ENCODE data around the gene DUSP9.

Gene DUSP9

DNA sequence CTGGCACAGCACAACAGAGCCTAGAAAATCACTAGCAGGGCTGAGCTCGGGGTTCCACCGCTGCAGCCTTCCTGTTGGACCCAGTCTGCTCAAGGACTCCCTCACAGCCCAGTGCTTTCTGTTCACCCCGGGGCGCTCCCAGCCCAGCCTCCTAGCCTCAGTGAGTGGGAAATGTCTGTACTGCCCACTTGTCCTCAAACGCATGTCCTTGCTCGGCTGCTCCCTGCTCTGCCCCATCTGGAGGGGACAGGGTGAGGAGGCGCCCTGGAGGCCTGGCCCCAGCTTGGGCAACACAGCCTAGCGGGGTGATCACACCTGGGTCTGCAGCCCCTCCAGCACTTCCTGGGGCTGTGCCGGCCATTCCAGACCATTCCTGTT lies 36.2 kb upstream of the DUSP9 start:
- Mint-ChIP-seq H3K9me3 (no peaks in the 10 kb centered on the region), H3K4me3 (peak overlapping the region; percentile 61), H3K4me1 (ENCODE audit: low read depth) (peaks cover 14% of the 10 kb centered on the region), H3K27ac (no peak overlapping the region), H3K36me3 (ENCODE audit: low read depth) (no peaks in the 10 kb centered on the region), H3K27me3 (no peaks in the 10 kb centered on the region)

DNA sequence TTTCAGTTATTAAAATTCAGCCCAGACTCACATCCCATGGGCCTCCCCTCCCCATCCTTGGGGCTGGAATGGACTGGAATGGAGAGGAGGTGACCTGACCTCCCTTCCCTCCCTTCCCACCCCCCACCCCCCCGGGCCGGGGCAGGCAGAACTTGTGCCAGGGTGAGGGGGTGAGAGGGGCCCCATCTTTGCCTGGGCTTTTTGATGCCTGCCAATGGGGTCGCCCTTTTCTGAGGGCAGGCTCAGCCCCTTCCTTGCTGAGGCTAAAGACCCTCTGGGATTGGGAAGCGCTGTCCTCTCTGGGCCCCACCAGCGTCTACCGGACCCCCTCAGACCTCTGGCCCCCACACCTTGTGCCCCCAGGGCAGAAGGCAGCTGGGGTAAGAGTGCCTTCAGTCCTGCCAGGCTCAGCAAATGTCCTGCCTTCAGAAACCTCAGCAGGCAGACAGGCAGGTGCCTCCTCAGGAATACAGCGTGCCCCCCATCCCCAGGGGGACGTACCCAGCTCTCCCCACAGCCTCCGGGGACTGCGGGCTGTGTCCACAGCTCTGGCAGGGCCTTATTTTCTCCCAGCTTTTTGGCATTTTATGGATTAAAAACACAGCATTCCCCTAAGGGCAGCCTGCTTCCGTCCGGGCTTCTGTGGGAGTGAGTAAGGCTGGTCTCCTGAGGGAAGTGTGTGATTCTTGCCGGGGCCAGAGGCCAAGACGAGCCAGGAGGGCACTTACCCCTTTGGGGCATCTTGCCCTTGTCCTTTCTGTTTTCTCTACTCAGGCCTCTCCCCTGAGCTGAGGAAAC lies 35.5 kb upstream of the DUSP9 start:
- H3K27me3 Mint-ChIP-seq = no peaks in the 10 kb centered on the region
- H3K9me3 Mint-ChIP-seq = no peaks in the 10 kb centered on the region
- no peaks in the 10 kb centered on the region for H3K36me3 Mint-ChIP-seq (ENCODE audit: low read depth)
- H3K27ac Mint-ChIP-seq = no peak overlapping the region
- no peak overlapping the region for H3K4me3 Mint-ChIP-seq
- peaks cover 14% of the 10 kb centered on the region for H3K4me1 Mint-ChIP-seq (ENCODE audit: low read depth)

DNA sequence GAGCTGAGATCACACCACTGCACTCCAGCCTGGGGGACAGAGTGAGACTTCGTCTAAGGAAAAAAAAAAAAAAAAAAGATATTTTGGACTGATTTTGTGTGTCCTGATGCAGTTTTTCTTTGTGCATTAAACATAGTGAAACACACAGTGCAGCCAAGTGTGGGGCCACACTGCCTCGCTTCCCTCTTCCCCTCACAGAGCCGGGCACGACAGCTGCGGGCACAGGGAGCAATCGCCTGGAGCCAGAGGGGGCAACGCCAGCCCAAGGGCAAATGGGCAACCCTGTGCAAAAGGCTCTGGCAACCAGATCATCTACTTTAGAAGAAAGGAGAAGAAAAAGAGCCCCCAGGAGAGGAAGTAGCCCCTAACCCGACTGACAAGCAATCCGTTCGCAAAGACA lies 34.6 kb upstream of the DUSP9 start:
- Mint-ChIP-seq H3K4me1 (ENCODE audit: low read depth) (peaks cover 14% of the 10 kb centered on the region), H3K27ac (no peak overlapping the region), H3K27me3 (no peaks in the 10 kb centered on the region), H3K36me3 (ENCODE audit: low read depth) (no peaks in the 10 kb centered on the region), H3K9me3 (no peaks in the 10 kb centered on the region), H3K4me3 (no peak overlapping the region)

DNA sequence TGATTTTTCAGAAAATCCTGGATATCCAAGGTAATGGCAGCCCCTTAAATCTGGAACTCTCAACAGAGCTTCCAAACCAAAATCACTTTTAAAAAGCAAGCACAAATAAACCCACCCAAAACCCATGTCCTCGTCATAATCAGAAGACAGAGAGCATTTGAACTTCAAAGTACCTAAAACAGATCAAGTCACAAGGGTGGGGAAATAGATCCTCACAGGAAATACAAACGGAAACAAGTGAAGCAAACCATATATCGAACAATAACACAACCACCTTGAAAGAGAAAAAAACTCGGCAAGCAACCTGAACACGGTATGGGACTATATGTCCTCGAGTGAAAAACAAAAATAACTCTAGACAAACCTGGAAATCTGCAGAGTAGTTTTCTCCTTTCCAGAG lies 32.2 kb upstream of the DUSP9 start:
- Mint-ChIP-seq H3K9me3 (no peaks in the 10 kb centered on the region), H3K27me3 (no peaks in the 10 kb centered on the region), H3K4me1 (ENCODE audit: low read depth) (peaks cover 8% of the 10 kb centered on the region), H3K27ac (no peak overlapping the region), H3K4me3 (no peak overlapping the region), H3K36me3 (ENCODE audit: low read depth) (no peaks in the 10 kb centered on the region)

DNA sequence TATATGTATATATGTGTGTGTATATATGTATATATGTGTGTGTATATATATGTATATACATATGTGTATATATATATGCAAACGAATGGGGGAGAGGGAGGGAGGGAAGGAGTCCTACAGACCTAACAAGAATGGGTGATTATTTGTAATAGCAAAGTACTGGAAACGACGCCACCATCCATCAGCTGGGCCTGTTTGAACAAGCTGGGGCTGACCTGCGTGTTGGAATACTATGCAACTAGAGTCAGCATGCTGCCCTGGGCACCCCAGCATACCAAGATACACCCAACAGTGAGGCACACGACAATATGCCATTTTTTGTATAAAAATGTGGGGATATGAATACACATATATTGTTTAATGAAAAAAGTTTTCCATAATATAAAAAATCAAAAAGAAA lies 26.4 kb upstream of the DUSP9 start:
- Mint-ChIP-seq H3K4me1 (ENCODE audit: low read depth) (no peaks in the 10 kb centered on the region), H3K4me3 (no peak overlapping the region), H3K27me3 (no peaks in the 10 kb centered on the region), H3K36me3 (ENCODE audit: low read depth) (no peaks in the 10 kb centered on the region), H3K27ac (no peak overlapping the region), H3K9me3 (no peaks in the 10 kb centered on the region)

DNA sequence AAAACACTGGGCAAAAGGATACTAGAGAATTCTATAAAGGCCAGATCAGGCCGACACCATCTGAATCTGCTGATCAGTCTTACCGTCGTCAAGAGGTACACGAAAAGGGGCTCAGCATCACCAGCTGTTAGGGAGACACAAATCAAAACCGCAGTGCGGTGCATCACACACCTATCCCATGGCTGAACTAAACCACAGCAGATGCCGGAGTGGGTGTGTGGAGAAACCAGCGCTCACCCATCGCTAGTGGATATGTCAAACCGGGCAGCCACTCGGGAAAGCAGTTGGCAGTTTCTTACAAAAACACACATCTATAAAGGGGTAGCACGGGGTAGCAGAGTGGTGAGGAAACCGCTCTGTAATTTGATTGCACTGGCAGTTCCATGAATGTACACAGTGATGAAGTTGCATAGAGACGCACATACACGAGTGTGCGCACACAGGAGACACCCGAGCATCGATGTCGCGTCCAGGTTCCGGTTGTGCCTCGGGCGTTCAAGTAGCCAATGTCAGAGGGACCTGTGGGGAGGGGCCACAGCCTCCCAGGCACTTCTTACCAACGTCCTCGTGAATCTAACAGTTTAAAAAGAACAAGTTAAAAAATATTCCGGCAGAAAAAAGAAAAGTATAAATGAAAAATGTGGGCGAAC lies 24.9 kb upstream of the DUSP9 start:
- H3K27me3 Mint-ChIP-seq = no peaks in the 10 kb centered on the region
- H3K4me1 Mint-ChIP-seq (ENCODE audit: low read depth) = no peaks in the 10 kb centered on the region
- H3K36me3 Mint-ChIP-seq (ENCODE audit: low read depth) = no peaks in the 10 kb centered on the region
- no peak overlapping the region for H3K4me3 Mint-ChIP-seq
- no peaks in the 10 kb centered on the region for H3K9me3 Mint-ChIP-seq
- no peak overlapping the region for H3K27ac Mint-ChIP-seq

DNA sequence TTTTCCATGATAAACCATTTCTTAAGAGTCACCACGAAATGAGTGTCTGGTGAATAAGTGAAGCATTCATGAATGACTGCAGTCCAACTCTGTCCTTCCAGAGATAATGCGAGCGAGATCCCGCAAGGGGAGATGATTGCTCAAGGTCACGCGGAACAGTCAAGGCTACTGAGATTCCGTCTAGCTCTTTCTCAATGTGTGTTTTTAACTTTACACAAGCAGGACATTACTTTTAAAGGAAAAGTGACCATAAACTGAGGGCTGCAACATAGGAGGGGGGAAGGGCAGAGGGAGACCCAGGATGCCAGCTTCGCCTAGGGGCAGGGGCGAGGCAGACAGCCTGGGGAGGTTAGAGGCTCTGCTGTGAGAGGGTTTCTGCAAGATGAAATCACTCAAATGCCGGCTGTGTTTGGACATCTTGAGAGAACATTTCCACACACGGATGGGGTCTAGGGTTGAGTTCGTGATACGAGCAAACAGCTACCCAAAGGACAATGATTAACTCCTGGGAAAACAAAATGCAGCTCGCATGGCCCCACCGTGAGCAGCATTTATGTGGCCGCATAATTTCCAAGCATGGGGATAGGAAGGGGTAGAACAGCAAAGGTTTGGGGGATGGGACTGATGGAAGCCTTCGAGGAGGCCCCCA lies 24.2 kb upstream of the DUSP9 start:
- H3K27ac Mint-ChIP-seq = no peak overlapping the region
- no peaks in the 10 kb centered on the region for H3K4me1 Mint-ChIP-seq (ENCODE audit: low read depth)
- no peaks in the 10 kb centered on the region for H3K9me3 Mint-ChIP-seq
- H3K27me3 Mint-ChIP-seq = no peaks in the 10 kb centered on the region
- no peaks in the 10 kb centered on the region for H3K36me3 Mint-ChIP-seq (ENCODE audit: low read depth)
- H3K4me3 Mint-ChIP-seq = no peak overlapping the region

DNA sequence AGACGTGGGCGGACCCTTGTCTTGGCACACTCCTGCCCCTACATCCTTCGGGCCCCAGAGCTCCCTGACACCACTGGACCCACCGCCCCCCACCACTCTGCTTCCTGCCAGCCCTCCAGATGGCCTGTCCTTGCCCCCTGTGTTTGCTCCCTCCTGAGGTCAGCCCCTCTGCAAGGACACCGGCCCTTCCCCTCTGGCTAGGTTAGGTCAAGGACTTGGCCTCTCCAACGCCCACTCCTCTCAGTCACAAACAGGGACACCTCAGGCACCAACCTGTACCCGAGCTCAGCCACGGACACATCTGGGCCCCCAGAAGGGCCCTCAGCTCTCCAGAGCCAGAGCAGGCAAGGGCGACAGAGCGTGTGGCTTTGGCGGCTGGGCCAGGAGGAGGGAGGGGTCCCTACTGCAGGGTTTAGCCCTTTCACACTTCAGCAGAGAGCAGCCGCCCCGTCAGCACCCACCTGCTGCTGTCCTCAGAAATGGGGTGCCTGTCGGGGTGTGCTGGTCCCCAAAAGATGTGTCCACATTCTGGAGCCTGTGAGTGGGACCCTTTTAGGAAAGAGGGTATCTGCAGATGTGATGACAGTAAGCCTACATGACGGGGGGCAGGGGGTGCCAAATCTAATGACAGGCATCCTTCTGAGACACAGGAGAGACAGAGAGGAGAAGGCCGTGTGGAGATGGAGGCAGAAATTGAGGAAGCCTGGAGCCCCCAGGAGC lies 23.5 kb upstream of the DUSP9 start:
- Mint-ChIP-seq H3K4me1 (ENCODE audit: low read depth) (no peaks in the 10 kb centered on the region), H3K9me3 (no peaks in the 10 kb centered on the region), H3K27ac (no peak overlapping the region), H3K27me3 (no peaks in the 10 kb centered on the region), H3K36me3 (ENCODE audit: low read depth) (no peaks in the 10 kb centered on the region), H3K4me3 (no peak overlapping the region)

DNA sequence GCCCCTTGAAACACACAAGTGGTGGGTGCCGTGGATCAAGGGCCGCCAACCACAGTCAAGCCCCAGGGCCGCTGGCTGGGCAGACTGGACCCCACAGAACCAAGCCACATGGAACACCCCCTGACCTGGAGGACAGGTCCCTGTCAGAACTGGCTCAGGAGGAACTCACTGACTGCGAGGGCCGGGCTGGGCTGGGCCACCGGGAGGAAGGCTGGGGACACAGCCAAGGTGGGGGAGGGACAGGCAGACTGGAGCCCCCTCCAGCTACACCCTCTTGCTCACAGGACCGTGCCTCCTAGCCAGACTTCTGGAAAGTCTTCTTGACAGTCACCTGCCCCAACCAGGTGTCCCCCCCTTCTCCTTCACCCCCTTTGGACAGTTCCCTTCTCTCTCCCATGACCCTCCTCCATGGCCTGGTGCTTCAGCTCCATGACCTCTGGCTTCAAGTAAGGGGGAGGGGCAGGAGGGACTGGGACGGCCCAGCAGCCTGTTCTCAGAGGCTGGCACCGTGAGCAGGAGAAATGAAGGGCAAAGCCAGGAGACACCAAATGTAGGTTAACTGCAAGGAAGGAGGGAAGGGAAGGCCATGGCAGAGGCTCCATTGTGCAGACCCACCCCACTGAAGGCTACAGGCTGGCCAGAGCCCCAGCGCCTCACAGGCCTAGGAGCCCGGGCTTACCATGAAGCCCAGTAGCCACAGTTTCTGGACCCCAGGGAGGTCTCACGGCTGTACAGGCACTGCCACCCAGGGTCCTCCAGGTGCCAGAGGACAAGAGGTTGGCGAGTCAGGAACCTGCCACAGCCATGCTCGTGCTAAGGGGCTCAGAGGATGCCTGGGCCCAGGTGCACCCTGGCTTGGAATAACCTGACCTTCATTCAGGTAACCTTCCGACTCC lies 22.6 kb upstream of the DUSP9 start:
- Mint-ChIP-seq H3K4me3 (no peak overlapping the region), H3K9me3 (no peaks in the 10 kb centered on the region), H3K27me3 (no peaks in the 10 kb centered on the region), H3K4me1 (ENCODE audit: low read depth) (no peaks in the 10 kb centered on the region), H3K36me3 (ENCODE audit: low read depth) (no peaks in the 10 kb centered on the region), H3K27ac (no peak overlapping the region)

DNA sequence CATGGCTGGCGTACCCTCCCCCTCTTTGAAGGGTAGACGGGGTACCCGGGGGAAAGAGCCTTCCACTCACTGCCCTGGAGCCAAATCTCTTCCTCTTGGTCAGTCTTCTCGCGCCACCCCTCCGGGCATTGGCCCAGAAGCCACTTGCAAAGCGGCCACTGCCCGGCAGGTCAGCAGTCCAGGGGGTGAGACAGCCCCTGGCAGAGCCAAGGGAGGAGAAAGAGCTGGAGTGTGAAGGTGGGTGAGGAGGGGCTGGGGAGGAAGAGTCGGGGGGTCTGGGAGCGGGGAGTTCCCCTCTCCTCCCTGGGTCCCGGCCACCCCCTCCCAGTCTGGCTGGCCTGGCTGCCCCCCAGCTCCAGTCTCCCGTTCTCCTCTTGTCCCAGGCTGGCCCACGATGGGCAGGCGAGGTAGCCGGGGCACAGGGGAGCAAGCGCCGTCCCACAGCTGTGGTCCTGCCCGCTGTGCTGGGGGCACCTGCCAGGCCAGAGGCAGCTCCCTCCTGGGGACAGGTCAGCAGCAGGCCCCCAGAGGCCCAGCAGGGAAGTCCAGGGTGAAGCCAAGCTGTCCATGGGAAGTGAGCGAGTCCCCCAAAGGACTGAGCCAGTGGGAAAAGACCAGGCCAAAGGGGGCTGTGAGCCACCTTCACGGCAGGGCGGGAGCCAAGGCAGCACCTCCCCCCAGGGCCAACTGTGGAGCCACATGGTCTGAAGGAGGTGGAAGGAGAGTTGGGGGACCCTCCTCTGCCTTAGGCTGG lies 21.6 kb upstream of the DUSP9 start:
- H3K27me3 Mint-ChIP-seq = no peaks in the 10 kb centered on the region
- H3K27ac Mint-ChIP-seq = no peak overlapping the region
- H3K4me3 Mint-ChIP-seq = no peak overlapping the region
- no peaks in the 10 kb centered on the region for H3K9me3 Mint-ChIP-seq
- H3K36me3 Mint-ChIP-seq (ENCODE audit: low read depth) = no peaks in the 10 kb centered on the region
- H3K4me1 Mint-ChIP-seq (ENCODE audit: low read depth) = no peaks in the 10 kb centered on the region

DNA sequence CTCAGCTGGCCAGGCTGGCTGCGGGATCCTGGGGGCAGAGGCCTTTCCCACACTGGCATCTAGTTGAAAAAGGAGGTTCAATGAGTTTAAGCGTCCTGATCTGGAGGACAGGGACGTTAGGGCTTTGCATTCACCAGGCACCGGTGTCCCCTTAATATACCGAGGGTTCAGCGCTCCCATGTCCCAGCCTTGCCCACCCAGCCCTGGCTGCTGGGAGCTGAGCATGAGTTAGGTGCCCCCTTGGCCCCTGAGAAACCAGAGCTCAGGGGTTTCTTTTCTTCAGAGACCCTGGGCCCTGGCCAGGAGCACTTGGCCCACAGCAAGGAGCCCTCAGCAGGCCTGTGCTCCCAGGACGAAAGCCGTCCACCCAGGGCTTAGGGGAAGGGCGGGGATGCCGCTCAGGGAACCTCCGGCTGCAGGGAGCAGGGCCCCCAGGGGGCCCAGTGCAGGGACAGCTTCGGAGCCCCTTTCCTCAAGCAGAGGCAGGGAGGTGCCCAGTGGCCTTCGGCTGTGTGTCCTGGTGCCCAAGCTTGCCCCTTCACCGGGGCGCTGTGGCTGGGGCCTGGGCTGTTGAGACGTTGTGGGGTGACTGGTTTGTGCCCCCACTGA lies 20.9 kb upstream of the DUSP9 start:
- Mint-ChIP-seq H3K27ac (no peak overlapping the region), H3K27me3 (peaks cover 3% of the 10 kb centered on the region), H3K4me3 (no peak overlapping the region), H3K36me3 (ENCODE audit: low read depth) (no peaks in the 10 kb centered on the region), H3K4me1 (ENCODE audit: low read depth) (no peaks in the 10 kb centered on the region), H3K9me3 (no peaks in the 10 kb centered on the region)

DNA sequence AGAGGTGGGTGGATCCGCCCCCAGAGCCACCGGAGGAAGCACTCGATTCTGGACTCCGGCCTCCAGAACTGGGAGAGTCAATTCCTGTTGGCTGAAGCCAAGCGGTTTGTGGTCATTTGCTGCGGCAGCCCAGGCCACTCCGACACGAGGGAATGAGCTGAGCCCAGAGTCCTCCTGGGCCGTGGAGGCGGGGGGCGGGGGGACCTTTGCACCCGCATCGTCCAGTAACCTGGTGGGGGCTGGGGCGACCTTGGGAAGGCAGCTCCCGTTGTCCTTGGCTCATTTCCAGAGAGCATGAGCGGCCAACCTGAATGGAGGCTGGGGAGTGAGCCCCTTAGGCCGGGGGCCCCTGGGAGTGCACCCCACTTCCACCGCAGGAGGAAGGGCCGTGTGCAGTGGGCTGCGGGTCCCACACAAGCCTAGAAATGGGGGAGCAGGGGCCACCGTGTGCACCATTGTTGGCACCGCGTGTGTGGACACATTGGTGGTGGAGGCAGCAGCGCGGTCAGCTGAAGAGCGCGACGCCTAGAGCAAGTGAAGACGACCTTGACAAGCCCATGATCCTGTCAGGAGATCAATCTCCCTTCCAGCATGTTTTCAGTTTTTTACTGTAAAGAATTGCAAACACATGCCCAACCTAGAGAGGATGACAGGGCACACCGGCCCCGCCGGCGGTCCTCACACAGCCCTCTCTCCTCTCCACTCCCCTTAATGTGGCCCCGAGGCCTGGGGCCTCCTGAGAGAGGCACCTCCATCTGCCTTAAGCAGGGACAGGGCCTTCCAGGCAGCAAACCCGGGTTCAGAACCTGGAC lies 19.9 kb upstream of the DUSP9 start:
- Mint-ChIP-seq H3K4me1 (ENCODE audit: low read depth) (no peaks in the 10 kb centered on the region), H3K27ac (no peak overlapping the region), H3K9me3 (no peaks in the 10 kb centered on the region), H3K27me3 (peaks cover 4% of the 10 kb centered on the region), H3K36me3 (ENCODE audit: low read depth) (no peaks in the 10 kb centered on the region), H3K4me3 (no peak overlapping the region)

DNA sequence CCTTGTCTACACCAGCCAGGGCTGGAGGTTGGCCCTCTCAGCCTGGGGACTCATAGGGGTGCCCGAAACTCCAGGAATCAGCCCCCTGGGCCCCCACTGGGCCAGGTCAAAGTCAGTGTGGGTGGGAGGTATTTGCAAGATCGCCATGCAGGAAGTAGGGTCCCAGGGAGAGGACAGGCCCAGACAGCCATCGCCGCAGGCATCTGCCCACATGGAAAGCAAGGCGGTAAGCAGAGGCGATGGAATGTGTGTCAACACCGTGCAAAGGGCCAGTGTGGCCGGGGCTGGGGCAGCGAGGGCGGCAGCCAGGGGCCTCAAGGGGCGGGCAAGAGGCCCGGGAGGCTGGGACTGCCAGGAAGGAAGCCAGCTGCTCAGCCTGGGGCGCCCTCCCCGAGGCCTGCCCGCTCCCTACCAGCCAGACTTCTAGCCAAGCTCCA lies 19.3 kb upstream of the DUSP9 start:
- Mint-ChIP-seq H3K27me3 (peaks cover 4% of the 10 kb centered on the region), H3K36me3 (ENCODE audit: low read depth) (no peaks in the 10 kb centered on the region), H3K27ac (no peak overlapping the region), H3K9me3 (no peaks in the 10 kb centered on the region), H3K4me3 (no peak overlapping the region), H3K4me1 (ENCODE audit: low read depth) (no peaks in the 10 kb centered on the region)
